ENCODE measurements around the gene WNT1. TPM values are rescaled to one million over a fixed set of nuclear protein-coding genes. Genes with fewer than 3 reads are reported as not detected.

Gene WNT1
- total and polyA plus RNA-seq, 10 of the 15 experiments (the other 5 are each of a cell fraction or from before 2014, with no cell fraction given), result not detected

DNA sequence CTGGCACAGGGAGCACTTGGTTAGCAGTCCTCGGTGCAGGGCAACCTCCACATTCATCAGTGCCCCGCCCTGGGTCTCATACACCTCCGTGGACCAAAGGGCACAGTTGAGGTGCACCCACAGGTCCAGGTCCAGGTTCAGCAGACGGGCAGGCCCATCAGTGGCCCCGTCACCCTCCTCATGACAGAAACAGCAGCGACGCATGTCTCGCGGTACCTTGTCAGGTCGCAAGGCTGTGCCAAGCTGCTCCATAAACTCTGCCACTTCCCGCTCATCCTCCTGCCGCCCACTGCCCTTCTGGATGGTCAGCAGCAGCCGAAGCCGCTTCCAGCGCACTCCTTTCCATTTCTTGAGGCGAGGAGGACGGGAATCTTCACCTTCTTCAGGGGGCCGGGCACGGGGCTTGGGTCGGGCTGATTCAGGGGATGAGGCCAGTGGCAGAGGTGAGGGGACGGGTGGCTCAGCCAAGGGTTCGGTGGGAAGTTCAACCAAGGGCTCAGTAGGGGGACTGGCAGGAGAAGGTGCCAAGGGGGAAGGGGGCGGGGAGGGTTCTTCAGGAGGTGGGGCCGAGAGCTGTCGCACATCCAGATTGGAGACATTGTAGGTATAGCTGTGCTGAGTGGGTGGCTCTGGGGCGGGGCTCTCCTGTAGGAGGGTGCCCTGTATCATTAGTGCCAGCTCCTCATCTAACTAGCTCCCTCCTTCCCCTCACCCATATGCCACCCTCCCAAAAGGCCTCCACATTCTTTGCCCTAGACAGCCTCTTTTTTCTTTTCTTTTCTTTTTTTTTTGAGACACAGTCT, 48.8 kb downstream of the WNT1 start:
- RAD21 ChIA-PET (ENCODE audit: unreplicated experiment), result no interaction called here
- no TSS peak for BruUV-seq (replicated peaks)
- intact Hi-C loops (cut with micrococcal nuclease; ENCODE audit: unreplicated experiment), result no loop called here
- SMC1A ChIA-PET (ENCODE audit: uncharacterized antibody, unreplicated experiment), result no interaction called here
- H4K20me1 ChIP-seq (ENCODE audit: control insufficient read depth, insufficient read depth), result no peaks in the 10 kb centered on the region
- FAIRE-seq (no peak), DNase-seq (ENCODE audit: low read depth, low spot score) (no peak), ATAC-seq (no peak)
- H3K9me3 ChIP-seq (replicated peaks; ENCODE audit: control insufficient read depth, insufficient read depth, low read length), result no peaks in the 10 kb centered on the region
- no peak overlapping the region for H2AFZ ChIP-seq (ENCODE audit: control insufficient read depth, low read depth, low read length)
- peaks cover 22 to 26% of the 10 kb centered on the region in 2 experiments for H3K36me3 ChIP-seq (ENCODE audit: control insufficient read depth in 2 of 2, insufficient read depth in 2 of 2, low read length in 1 of 2)
- 99% methylated on average over 25 of the region's 26 CpGs for WGBS (ENCODE audit: insufficient coverage, insufficient replicate concordance, low lambda C conversion rate, missing lambda C conversion rate)
- H3K4me2 ChIP-seq (ENCODE audit: control insufficient read depth, insufficient read depth), result no peak overlapping the region
- no peaks in the 10 kb centered on the region for H3K79me2 ChIP-seq (ENCODE audit: control insufficient read depth, insufficient read depth, low read length)
- H3K4me3 ChIP-seq, result no peak overlapping the region
- no peak overlapping the region for H3K27ac ChIP-seq (ENCODE audit: control insufficient read depth, insufficient read depth)
- no peaks in the 10 kb centered on the region for H3K4me1 ChIP-seq (ENCODE audit: control insufficient read depth, insufficient read depth, low read length)
- POLR2A ChIA-PET, result interaction anchor here (0.6 kb wide), 1 partner anchor 128 kb away, joined by 3 read pairs; no protein-coding TSS in a partner anchor
- H3K9ac ChIP-seq (ENCODE audit: control insufficient read depth, insufficient read depth, low read length), result no peak overlapping the region
- no peaks in the 10 kb centered on the region for H3K27me3 ChIP-seq (replicated peaks in 1 of 2; ENCODE audit: control insufficient read depth in 2 of 2, insufficient read depth in 2 of 2, low read length in 1 of 2)
- CTCF ChIA-PET, result no interaction called here
- in situ Hi-C loops (cut with MboI), result no loop called here
- TF ChIP-seq CHD2 (IDR thresholded peaks at IDR 0.05; ENCODE audit: borderline replicate concordance, low read depth, low read length) (no peak), RAD21 (IDR thresholded peaks at IDR 0.05; ENCODE audit: insufficient read depth, low read depth, low read length) (no peak), SMC3 (IDR thresholded peaks at IDR 0.05; ENCODE audit: borderline replicate concordance, low read length) (no peak), BHLHE40 (IDR thresholded peaks at IDR 0.05; ENCODE audit: borderline replicate concordance in 1 of 2, low read depth in 2 of 2, low read length in 1 of 2) (no peak), YY1 (IDR thresholded peaks at IDR 0.05; ENCODE audit: low read depth, low read length) (no peak), ZNF207 (IDR thresholded peaks at IDR 0.05; ENCODE audit: borderline replicate concordance) (no peak), CHD4 (IDR thresholded peaks at IDR 0.05) (no peak), HDAC2 (IDR thresholded peaks at IDR 0.05) (no peak), CEBPB (IDR thresholded peaks at IDR 0.05; ENCODE audit: borderline replicate concordance in 1 of 2, low read depth in 2 of 2, low read length in 2 of 2) (no peak), NFYA (IDR thresholded peaks at IDR 0.05; ENCODE audit: borderline replicate concordance, low read depth, low read length) (no peak)
- TF ChIP-seq, protein P1, sequence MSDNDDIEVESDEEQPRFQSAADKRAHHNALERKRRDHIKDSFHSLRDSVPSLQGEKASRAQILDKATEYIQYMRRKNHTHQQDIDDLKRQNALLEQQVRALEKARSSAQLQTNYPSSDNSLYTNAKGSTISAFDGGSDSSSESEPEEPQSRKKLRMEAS (IDR thresholded peaks at IDR 0.05; ENCODE audit: low read depth, low read length), result no peak
- TF ChIP-seq, protein P2, sequence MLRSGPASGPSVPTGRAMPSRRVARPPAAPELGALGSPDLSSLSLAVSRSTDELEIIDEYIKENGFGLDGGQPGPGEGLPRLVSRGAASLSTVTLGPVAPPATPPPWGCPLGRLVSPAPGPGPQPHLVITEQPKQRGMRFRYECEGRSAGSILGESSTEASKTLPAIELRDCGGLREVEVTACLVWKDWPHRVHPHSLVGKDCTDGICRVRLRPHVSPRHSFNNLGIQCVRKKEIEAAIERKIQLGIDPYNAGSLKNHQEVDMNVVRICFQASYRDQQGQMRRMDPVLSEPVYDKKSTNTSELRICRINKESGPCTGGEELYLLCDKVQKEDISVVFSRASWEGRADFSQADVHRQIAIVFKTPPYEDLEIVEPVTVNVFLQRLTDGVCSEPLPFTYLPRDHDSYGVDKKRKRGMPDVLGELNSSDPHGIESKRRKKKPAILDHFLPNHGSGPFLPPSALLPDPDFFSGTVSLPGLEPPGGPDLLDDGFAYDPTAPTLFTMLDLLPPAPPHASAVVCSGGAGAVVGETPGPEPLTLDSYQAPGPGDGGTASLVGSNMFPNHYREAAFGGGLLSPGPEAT (IDR thresholded peaks at IDR 0.05; ENCODE audit: low read depth), result no peak
- TF ChIP-seq, protein P3, sequence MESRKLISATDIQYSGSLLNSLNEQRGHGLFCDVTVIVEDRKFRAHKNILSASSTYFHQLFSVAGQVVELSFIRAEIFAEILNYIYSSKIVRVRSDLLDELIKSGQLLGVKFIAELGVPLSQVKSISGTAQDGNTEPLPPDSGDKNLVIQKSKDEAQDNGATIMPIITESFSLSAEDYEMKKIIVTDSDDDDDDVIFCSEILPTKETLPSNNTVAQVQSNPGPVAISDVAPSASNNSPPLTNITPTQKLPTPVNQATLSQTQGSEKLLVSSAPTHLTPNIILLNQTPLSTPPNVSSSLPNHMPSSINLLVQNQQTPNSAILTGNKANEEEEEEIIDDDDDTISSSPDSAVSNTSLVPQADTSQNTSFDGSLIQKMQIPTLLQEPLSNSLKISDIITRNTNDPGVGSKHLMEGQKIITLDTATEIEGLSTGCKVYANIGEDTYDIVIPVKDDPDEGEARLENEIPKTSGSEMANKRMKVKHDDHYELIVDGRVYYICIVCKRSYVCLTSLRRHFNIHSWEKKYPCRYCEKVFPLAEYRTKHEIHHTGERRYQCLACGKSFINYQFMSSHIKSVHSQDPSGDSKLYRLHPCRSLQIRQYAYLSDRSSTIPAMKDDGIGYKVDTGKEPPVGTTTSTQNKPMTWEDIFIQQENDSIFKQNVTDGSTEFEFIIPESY (IDR thresholded peaks at IDR 0.05), result no peak
- TF ChIP-seq, protein P4, sequence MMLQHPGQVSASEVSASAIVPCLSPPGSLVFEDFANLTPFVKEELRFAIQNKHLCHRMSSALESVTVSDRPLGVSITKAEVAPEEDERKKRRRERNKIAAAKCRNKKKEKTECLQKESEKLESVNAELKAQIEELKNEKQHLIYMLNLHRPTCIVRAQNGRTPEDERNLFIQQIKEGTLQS (IDR thresholded peaks at IDR 0.05; ENCODE audit: borderline replicate concordance, extremely low read depth, low read depth, low read length), result no peak
- TF ChIP-seq, protein P5, sequence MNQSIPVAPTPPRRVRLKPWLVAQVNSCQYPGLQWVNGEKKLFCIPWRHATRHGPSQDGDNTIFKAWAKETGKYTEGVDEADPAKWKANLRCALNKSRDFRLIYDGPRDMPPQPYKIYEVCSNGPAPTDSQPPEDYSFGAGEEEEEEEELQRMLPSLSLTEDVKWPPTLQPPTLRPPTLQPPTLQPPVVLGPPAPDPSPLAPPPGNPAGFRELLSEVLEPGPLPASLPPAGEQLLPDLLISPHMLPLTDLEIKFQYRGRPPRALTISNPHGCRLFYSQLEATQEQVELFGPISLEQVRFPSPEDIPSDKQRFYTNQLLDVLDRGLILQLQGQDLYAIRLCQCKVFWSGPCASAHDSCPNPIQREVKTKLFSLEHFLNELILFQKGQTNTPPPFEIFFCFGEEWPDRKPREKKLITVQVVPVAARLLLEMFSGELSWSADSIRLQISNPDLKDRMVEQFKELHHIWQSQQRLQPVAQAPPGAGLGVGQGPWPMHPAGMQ (IDR thresholded peaks at IDR 0.05; ENCODE audit: borderline replicate concordance), result no peak
- TF ChIP-seq, protein P6, sequence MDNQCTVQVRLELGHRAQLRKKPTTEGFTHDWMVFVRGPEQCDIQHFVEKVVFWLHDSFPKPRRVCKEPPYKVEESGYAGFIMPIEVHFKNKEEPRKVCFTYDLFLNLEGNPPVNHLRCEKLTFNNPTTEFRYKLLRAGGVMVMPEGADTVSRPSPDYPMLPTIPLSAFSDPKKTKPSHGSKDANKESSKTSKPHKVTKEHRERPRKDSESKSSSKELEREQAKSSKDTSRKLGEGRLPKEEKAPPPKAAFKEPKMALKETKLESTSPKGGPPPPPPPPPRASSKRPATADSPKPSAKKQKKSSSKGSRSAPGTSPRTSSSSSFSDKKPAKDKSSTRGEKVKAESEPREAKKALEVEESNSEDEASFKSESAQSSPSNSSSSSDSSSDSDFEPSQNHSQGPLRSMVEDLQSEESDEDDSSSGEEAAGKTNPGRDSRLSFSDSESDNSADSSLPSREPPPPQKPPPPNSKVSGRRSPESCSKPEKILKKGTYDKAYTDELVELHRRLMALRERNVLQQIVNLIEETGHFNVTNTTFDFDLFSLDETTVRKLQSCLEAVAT (IDR thresholded peaks at IDR 0.05), result no peak

Measured in GM12878 (cell line).